IMR-90 (cell line): ENCODE measurements around the gene UST. TPM values are rescaled to one million over a fixed set of nuclear protein-coding genes. Genes with fewer than 3 reads are reported as not detected.

ENCODE experiments used
- ATAC-seq: fragments of 200-7000 bp; cut with Tn5 transposase; 2 replicates; pipeline ENCODE4 v1.9.1; 2020; ENCODE audit warnings: low read depth, mild to moderate bottlenecking, moderate library complexity
- BruUV-seq: library from RNA; stranded (reverse); fragments of 400-500 nt; replicated peaks from 2 replicates; lab custom pipeline; 2021; lab: Mats Ljungman, UMichigan
- CTCF ChIA-PET: fragments of 300-600 bp; formaldehyde crosslinking; extraction: SDS; loops from one replicate; lab custom pipeline; 2021; ENCODE audit warnings: antibody characterized with exemption; lab: Yijun Ruan, JAX
- POLR2A ChIA-PET: fragments of 300-600 bp; sonication (Branson Sonifier 250); formaldehyde crosslinking; loops from one replicate; lab custom pipeline; 2022; ENCODE audit warnings: antibody characterized with exemption; ENCODE audit not compliant: unreplicated experiment; lab: Charles Lee
- DNase-seq: peaks from one replicate; pipeline ENCODE4 v3.0.0; 2013
- H2AFZ ChIP-seq: replicated peaks from 2 replicates; pipeline ENCODE3; 2013; ENCODE audit warnings: low read length, mild to moderate bottlenecking; ENCODE audit not compliant: poor library complexity
- H2AK5ac ChIP-seq: 2 replicates; pipeline ENCODE4 v1.6.1; 2013; ENCODE audit warnings: low read depth, low read length, inconsistent platforms
- H2AK9ac ChIP-seq: replicated peaks from 2 replicates; pipeline ENCODE3; 2013; ENCODE audit warnings: mild to moderate bottlenecking, low read depth, low read length, moderate library complexity; ENCODE audit not compliant: poor library complexity
- H2BK120ac ChIP-seq: 2 replicates; pipeline ENCODE4 v1.6.1; 2013; ENCODE audit warnings: low read depth, low read length, inconsistent platforms
- H2BK15ac ChIP-seq: 3 replicates; pipeline ENCODE4 v1.6.1; 2013; ENCODE audit warnings: low read depth, low read length, inconsistent platforms
- H2BK20ac ChIP-seq: 2 replicates; pipeline ENCODE4 v1.6.1; 2013; ENCODE audit warnings: low read depth, mild to moderate bottlenecking, inconsistent platforms, low read length, moderate library complexity
- H2BK5ac ChIP-seq: 2 replicates; pipeline ENCODE4 v1.6.1; 2013; ENCODE audit warnings: mild to moderate bottlenecking, low read depth, low read length, inconsistent platforms; ENCODE audit not compliant: poor library complexity, severe bottlenecking
- H3K14ac ChIP-seq: replicated peaks from 2 replicates; pipeline ENCODE4 v1.6.1; 2013; ENCODE audit warnings: low read depth, low read length, inconsistent platforms
- H3K18ac ChIP-seq: 2 replicates; pipeline ENCODE4 v1.6.1; 2013; ENCODE audit warnings: low read depth, low read length, control low read depth
- H3K23ac ChIP-seq: 2 replicates; pipeline ENCODE4 v1.6.1; 2013; ENCODE audit warnings: low read depth, low read length, inconsistent platforms
- H3K27ac ChIP-seq: 2 replicates; pipeline ENCODE4 v1.5.1; 2013; ENCODE audit warnings: mild to moderate bottlenecking, control low read depth, low read length; ENCODE audit not compliant: insufficient read depth
- H3K27me3 ChIP-seq: 2 replicates; pipeline ENCODE4 v1.6.1; 2013; ENCODE audit warnings: low read length; ENCODE audit not compliant: control insufficient read depth, insufficient read depth
- H3K36me3 ChIP-seq: 2 replicates; pipeline ENCODE4 v1.6.1; 2013; ENCODE audit warnings: low read length, mixed read lengths; ENCODE audit not compliant: control insufficient read depth, insufficient read depth
- H3K4ac ChIP-seq: 2 replicates; pipeline ENCODE4 v1.6.1; 2013; ENCODE audit warnings: low read depth, low read length, inconsistent platforms
- H3K4me1 ChIP-seq: 2 replicates; pipeline ENCODE4 v1.6.1; 2013; ENCODE audit warnings: low read length, mixed read lengths; ENCODE audit not compliant: control insufficient read depth, insufficient read depth
- H3K4me2 ChIP-seq: 2 replicates; pipeline ENCODE4 v1.6.1; 2013; ENCODE audit warnings: low read depth, mild to moderate bottlenecking, control low read depth, low read length, moderate library complexity
- H3K4me3 ChIP-seq: 2 replicates; pipeline ENCODE4 v1.5.1; 2013; ENCODE audit warnings: low read depth, mild to moderate bottlenecking, control low read depth, low read length, moderate library complexity; ENCODE audit not compliant: insufficient read depth
- H3K56ac ChIP-seq: 2 replicates; pipeline ENCODE4 v1.6.1; 2013; ENCODE audit warnings: low read length, inconsistent platforms; ENCODE audit not compliant: insufficient read depth; ENCODE audit errors: extremely low read depth
- H3K79me1 ChIP-seq, 2 experiments: 2 replicates each; pipeline ENCODE4 v1.6.1; 2013; ENCODE audit warnings: low read length in 2 of 2, inconsistent platforms in 1 of 2, low read depth in 1 of 2
- H3K9ac ChIP-seq: 2 replicates; pipeline ENCODE4 v1.6.1; 2013; ENCODE audit warnings: low read depth, low read length, control low read depth
- H3K9me1 ChIP-seq: 2 replicates; pipeline ENCODE4 v1.6.1; 2013; ENCODE audit warnings: low read length, inconsistent platforms; ENCODE audit not compliant: insufficient read depth
- H3K9me3 ChIP-seq: 2 replicates; pipeline ENCODE4 v1.6.1; 2013; ENCODE audit warnings: low read length; ENCODE audit not compliant: control insufficient read depth, insufficient read depth
- H4K20me1 ChIP-seq: 2 replicates; pipeline ENCODE4 v1.6.1; 2013; ENCODE audit warnings: low read length, inconsistent platforms; ENCODE audit not compliant: insufficient read depth
- H4K5ac ChIP-seq: 2 replicates; pipeline ENCODE4 v1.6.1; 2013; ENCODE audit warnings: mild to moderate bottlenecking, low read depth, low read length, control low read depth
- H4K8ac ChIP-seq, 2 experiments: 2 replicates each; pipeline ENCODE4 v1.6.1; 2013; ENCODE audit warnings: low read depth in 2 of 2, low read length in 2 of 2, control low read depth in 1 of 2, inconsistent platforms in 1 of 2
- H4K91ac ChIP-seq: 2 replicates; pipeline ENCODE4 v1.6.1; 2013; ENCODE audit warnings: low read depth, low read length, inconsistent platforms; ENCODE audit not compliant: insufficient read depth
- BHLHE40 ChIP-seq: fragments of 150-350 bp; IDR thresholded peaks from 2 replicates; pipeline ENCODE4 v1.6.1; 2016; ENCODE audit warnings: mild to moderate bottlenecking, low read depth, low read length
- CEBPB ChIP-seq: IDR thresholded peaks from 2 replicates; pipeline ENCODE4 v1.6.1; 2012; ENCODE audit warnings: low read depth, low read length, improper control_type of control experiment
- CHD1 ChIP-seq: IDR thresholded peaks from 2 replicates; pipeline ENCODE4 v1.6.1; 2012; ENCODE audit warnings: low read depth, low read length, improper control_type of control experiment
- FOS ChIP-seq: fragments of 150-350 bp; IDR thresholded peaks from 2 replicates; pipeline ENCODE4 v1.6.1; 2016; ENCODE audit warnings: low read depth, low read length
- MAFK ChIP-seq: IDR thresholded peaks from 2 replicates; pipeline ENCODE4 v1.6.1; 2012; ENCODE audit warnings: low read depth, low read length, improper control_type of control experiment
- MAZ ChIP-seq: IDR thresholded peaks from 2 replicates; pipeline ENCODE4 v1.6.1; 2012; ENCODE audit warnings: low read depth, mild to moderate bottlenecking, low read length, improper control_type of control experiment, moderate library complexity, borderline replicate concordance
- MXI1 ChIP-seq: IDR thresholded peaks from 2 replicates; pipeline ENCODE4 v1.6.1; 2012; ENCODE audit warnings: low read depth, mild to moderate bottlenecking, low read length, moderate library complexity, borderline replicate concordance
- NFE2L2 ChIP-seq: fragments of 150-350 bp; IDR thresholded peaks from 2 replicates; pipeline ENCODE4 v1.6.1; 2016; ENCODE audit warnings: low read depth, mild to moderate bottlenecking, low read length
- POLR2A ChIP-seq: IDR thresholded peaks from 2 replicates; pipeline ENCODE4 v1.6.1; 2012; ENCODE audit warnings: mild to moderate bottlenecking, low read depth, low read length
- RAD21 ChIP-seq: IDR thresholded peaks from 2 replicates; pipeline ENCODE4 v1.6.1; 2012; ENCODE audit warnings: low read length, improper control_type of control experiment
- RCOR1 ChIP-seq: IDR thresholded peaks from 2 replicates; pipeline ENCODE4 v1.6.1; 2012; ENCODE audit warnings: mild to moderate bottlenecking, low read length, improper control_type of control experiment; ENCODE audit not compliant: insufficient replicate concordance
- RFX5 ChIP-seq: IDR thresholded peaks from 2 replicates; pipeline ENCODE4 v1.8.0; 2012; ENCODE audit warnings: low read depth, mild to moderate bottlenecking, low read length, moderate library complexity
- SMC3 ChIP-seq: fragments of 150-350 bp; IDR thresholded peaks from 2 replicates; pipeline ENCODE4 v1.6.1; 2016; ENCODE audit warnings: low read depth, mild to moderate bottlenecking, antibody characterized with exemption, low read length, moderate library complexity
- USF2 ChIP-seq: fragments of 150-350 bp; IDR thresholded peaks from 2 replicates; pipeline ENCODE4 v1.6.1; 2017; ENCODE audit warnings: mild to moderate bottlenecking, antibody characterized with exemption, low read length, low read depth
- WGBS, 2 experiments: methylation state at CpG; one replicate each; pipeline versions ENCODE4 v1.1.5 to v1.1.7; 2013; ENCODE audit warnings: missing lambda C conversion rate in 2 of 2; ENCODE audit not compliant: insufficient read length in 1 of 2; ENCODE audit errors: extremely low coverage in 2 of 2; 5-methylcytosine and 5-hydroxymethylcytosine counted together
- dilution Hi-C: fragments of 300-500 bp; cut with HindIII; formaldehyde crosslinking; loops from one replicate; pipeline ENCODE4 v1.14.3; 2018; ENCODE audit warnings: low sequenced_read_pairs; ENCODE audit not compliant: unreplicated experiment
- in situ Hi-C: fragments of 300-500 bp; cut with MboI; formaldehyde crosslinking; loops from 3 replicates; pipeline ENCODE4 v1.14.3; 2019; ENCODE audit warnings: low sequenced_read_pairs, inconsistent platforms, mixed read lengths
- intact Hi-C: fragments of 100-400 bp; cut with micrococcal nuclease; formaldehyde crosslinking; loops from 2 replicates; pipeline ENCODE4 v1.10.0; 2022
- polyA plus RNA-seq, 3 experiments: library from polyadenylated mRNA; depleted of rRNA; stranded (reverse); fragments of >200 nt; gene quantifications; 2 replicates each; pipeline ENCODE4 v1.2.3, GENCODE V29; 2012; ENCODE audit warnings: low replicate concordance in 1 of 3
- total RNA-seq: library from RNA; depleted of rRNA; stranded (reverse); fragments of >200 nt; gene quantifications from 2 replicates; pipeline ENCODE4 v1.2.3, GENCODE V29; 2012
- TF ChIP-seq, protein P1 (sequence below): conservative IDR thresholded peaks from 2 replicates; pipeline ENCODE4 v1.5.1; 2012; ENCODE audit warnings: mild to moderate bottlenecking, low read depth, low read length, improper control_type of control experiment
- TF ChIP-seq, protein P2 (sequence below): fragments of 150-350 bp; IDR thresholded peaks from 2 replicates; pipeline ENCODE4 v1.6.1; 2016; ENCODE audit warnings: low read depth, mild to moderate bottlenecking, low read length, moderate library complexity, borderline replicate concordance

UST gene
- total and polyA plus RNA-seq, 2 of the 4 experiments (the other 2 are of a cell fraction) = 7.7 to 13.8 TPM

DNA sequence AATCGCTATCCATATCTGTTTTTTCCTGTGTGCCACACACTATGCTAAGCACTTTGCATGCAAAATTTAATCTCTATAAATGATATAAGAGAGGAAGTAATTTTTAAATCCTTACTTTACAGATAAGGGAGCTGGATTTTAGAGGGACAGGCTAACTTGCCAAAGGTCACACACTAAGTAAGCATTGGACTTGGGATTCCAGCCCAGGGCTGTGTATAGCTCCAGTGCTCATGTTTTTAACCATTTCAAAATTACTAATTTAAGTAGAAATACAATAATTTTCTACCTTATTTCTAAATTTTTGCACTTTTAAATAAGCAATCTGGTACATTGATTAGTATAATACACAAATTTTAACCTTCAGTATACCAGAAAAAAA lies 144.6 kb downstream of the UST start:
- DNase-seq (no peak), ATAC-seq (no peak)
- Histone ChIP-seq H3K4ac (no peak overlapping the region), H2AFZ (no peak overlapping the region), H2AK9ac (no peak overlapping the region), H3K23ac (no peak overlapping the region), H3K4me1 (peaks cover 4% of the 10 kb centered on the region), H3K27ac (no peak overlapping the region), H4K8ac (no peak overlapping the region), H3K9me3 (no peaks in the 10 kb centered on the region), H2BK20ac (no peak overlapping the region), H3K4me3 (no peak overlapping the region), H3K4me2 (no peak overlapping the region), H4K20me1 (no peaks in the 10 kb centered on the region), H4K5ac (no peak overlapping the region), H3K79me1 (peaks cover 0 to 1% of the 10 kb centered on the region in 2 experiments; a peak in 2 of 4 replicates), H2BK15ac (no peak overlapping the region), H3K36me3 (no peaks in the 10 kb centered on the region; the same call in 1 of the 2 replicates), H3K56ac (no peak overlapping the region), H3K9me1 (0 out of 2 replicates have a peak, but pooled peaks cover 5% of the 10 kb centered on the region), H3K27me3 (no peaks in the 10 kb centered on the region), H2BK120ac (no peak overlapping the region), H2AK5ac (no peak overlapping the region), H3K14ac (no peak overlapping the region), H4K91ac (no peak overlapping the region), H3K9ac (no peak overlapping the region), H2BK5ac (no peak overlapping the region), H3K18ac (no peak overlapping the region)
- intact Hi-C loops = no loop called here
- no TSS peak for BruUV-seq
- TF ChIP-seq FOS (no peak), USF2 (no peak), RAD21 (no peak), BHLHE40 (no peak), CHD1 (no peak), RFX5 (no peak), SMC3 (no peak), POLR2A (no peak), MAFK (no peak), RCOR1 (no peak), NFE2L2 (no peak), MXI1 (no peak), CEBPB (no peak), MAZ (no peak)
- TF ChIP-seq, protein P1, sequence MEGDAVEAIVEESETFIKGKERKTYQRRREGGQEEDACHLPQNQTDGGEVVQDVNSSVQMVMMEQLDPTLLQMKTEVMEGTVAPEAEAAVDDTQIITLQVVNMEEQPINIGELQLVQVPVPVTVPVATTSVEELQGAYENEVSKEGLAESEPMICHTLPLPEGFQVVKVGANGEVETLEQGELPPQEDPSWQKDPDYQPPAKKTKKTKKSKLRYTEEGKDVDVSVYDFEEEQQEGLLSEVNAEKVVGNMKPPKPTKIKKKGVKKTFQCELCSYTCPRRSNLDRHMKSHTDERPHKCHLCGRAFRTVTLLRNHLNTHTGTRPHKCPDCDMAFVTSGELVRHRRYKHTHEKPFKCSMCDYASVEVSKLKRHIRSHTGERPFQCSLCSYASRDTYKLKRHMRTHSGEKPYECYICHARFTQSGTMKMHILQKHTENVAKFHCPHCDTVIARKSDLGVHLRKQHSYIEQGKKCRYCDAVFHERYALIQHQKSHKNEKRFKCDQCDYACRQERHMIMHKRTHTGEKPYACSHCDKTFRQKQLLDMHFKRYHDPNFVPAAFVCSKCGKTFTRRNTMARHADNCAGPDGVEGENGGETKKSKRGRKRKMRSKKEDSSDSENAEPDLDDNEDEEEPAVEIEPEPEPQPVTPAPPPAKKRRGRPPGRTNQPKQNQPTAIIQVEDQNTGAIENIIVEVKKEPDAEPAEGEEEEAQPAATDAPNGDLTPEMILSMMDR = no peak
- TF ChIP-seq, protein P2, sequence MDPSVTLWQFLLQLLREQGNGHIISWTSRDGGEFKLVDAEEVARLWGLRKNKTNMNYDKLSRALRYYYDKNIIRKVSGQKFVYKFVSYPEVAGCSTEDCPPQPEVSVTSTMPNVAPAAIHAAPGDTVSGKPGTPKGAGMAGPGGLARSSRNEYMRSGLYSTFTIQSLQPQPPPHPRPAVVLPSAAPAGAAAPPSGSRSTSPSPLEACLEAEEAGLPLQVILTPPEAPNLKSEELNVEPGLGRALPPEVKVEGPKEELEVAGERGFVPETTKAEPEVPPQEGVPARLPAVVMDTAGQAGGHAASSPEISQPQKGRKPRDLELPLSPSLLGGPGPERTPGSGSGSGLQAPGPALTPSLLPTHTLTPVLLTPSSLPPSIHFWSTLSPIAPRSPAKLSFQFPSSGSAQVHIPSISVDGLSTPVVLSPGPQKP = no peak
- POLR2A ChIA-PET = no interaction called here
- dilution Hi-C loops = no loop called here
- no CpG with 5 or more reads among the region's 1 CpG for WGBS, 2 experiments
- in situ Hi-C loops = no loop called here
- CTCF ChIA-PET = no interaction called here
